Subcutaneous abdominal adipose tissue (tissue), 5 donors: Measurements from ENCODE around the gene PRMT7.

Experiments
- H3K27ac ChIP-seq: one replicate; pipeline ENCODE4 v1.7.0; 2013; ENCODE audit warnings: low read depth, mild to moderate bottlenecking, inconsistent platforms, low read length, moderate library complexity
- H3K27me3 ChIP-seq, 5 donors: one replicate each; pipeline ENCODE4 v1.7.0; 2013; ENCODE audit warnings: low read length in 5 of 5, inconsistent platforms in 1 of 5; ENCODE audit not compliant: control insufficient read depth in 5 of 5, insufficient read depth in 4 of 5
- H3K36me3 ChIP-seq, 5 donors: one replicate each; pipeline ENCODE4 v1.7.0; 2013; ENCODE audit warnings: low read length in 5 of 5; ENCODE audit not compliant: control insufficient read depth in 5 of 5, insufficient read depth in 5 of 5
- H3K4me1 ChIP-seq, 5 donors: one replicate each; pipeline ENCODE4 v1.7.0; 2013; ENCODE audit warnings: low read length in 5 of 5, mild to moderate bottlenecking in 3 of 5, moderate library complexity in 1 of 5; ENCODE audit not compliant: control insufficient read depth in 5 of 5, insufficient read depth in 5 of 5
- H3K4me3 ChIP-seq, 5 donors: one replicate each; pipeline ENCODE4 v1.7.0; 2013; ENCODE audit warnings: low read length in 5 of 5, low read depth in 1 of 5
- H3K9ac ChIP-seq, 5 donors: one replicate each; pipeline ENCODE4 v1.7.0; 2013; ENCODE audit warnings: low read length in 5 of 5, mild to moderate bottlenecking in 4 of 5, moderate library complexity in 3 of 5
- H3K9me3 ChIP-seq, 5 donors: one replicate each; pipeline ENCODE4 v1.7.0; 2013; ENCODE audit warnings: low read length in 5 of 5; ENCODE audit not compliant: control insufficient read depth in 5 of 5
- donor health status: healthy.
- donor health status: healthy.
- donor health status: healthy.
- donor health status: healthy.
- donor health status: healthy.

The PRMT7 gene

GRCh38 chr16:68371706-68372380, 61.0 kb downstream of the PRMT7 start:
- no peaks in the 10 kb centered on the region for H3K9me3 ChIP-seq
- H3K27me3 ChIP-seq: peaks cover 0 to 11% (median 7%) of the 10 kb centered on the region in 5 donors
- H3K36me3 ChIP-seq: no peaks in the 10 kb centered on the region

DNA sequence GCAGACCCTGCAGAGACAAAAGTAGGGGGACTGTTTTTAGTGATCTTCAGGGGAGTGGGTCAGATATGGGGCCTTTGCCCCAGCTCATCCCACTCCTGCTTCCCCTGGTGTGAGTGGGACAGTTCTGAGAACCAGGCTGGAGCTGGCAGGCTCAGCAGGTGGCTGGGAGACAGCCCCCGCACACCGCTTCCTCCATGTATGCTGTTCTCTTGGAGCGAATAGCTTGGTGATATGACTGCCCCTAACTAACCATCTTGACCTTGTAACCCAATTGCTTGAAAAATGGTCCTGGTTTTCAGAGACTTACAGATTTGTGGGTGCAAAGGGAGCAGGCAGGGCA, 61.5 kb downstream of the PRMT7 start:
- Histone ChIP-seq H3K27me3 (peaks cover 0 to 11% (median 4%) of the 10 kb centered on the region in 5 donors), H3K4me3 (no peak overlapping the region), H3K4me1 (peaks cover 0 to 15% (median 0%) of the 10 kb centered on the region in 5 donors), H3K9ac (no peak overlapping the region), H3K27ac (no peak overlapping the region), H3K9me3 (no peaks in the 10 kb centered on the region), H3K36me3 (no peaks in the 10 kb centered on the region)

More at GRCh38 chr16:68371706-68372380, 61.0 kb downstream of the PRMT7 start:
- Histone ChIP-seq H3K9ac (no peak overlapping the region), H3K4me3 (no peak overlapping the region), H3K27ac (no peak overlapping the region), H3K4me1 (peaks cover 0 to 10% (median 0%) of the 10 kb centered on the region in 5 donors)

DNA sequence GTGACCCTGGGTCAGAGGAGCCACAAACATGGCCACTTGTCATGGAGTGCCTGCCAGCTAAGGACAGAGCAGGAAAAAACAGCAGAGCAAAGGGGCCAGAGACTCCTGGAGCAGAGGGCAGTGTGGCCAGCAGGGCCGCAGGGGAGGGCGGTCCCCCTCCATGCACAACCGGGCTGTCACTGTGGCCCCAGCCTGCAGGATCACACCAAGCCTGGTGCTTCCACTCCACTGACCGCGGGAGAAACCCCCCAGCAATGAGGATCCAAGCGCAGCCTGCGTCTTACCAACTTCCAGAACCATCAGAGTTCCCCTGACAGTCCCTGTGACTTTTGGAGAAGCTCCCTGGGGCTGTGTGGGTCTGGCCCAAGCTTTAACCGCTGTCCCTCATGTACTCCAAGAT, 62.0 kb downstream of the PRMT7 start:
- peaks cover 0 to 20% (median 0%) of the 10 kb centered on the region in 5 donors for H3K4me1 ChIP-seq
- no peaks in the 10 kb centered on the region for H3K9me3 ChIP-seq
- H3K27ac ChIP-seq: no peak overlapping the region
- no peak overlapping the region for H3K9ac ChIP-seq
- H3K27me3 ChIP-seq: peaks cover 0 to 10% (median 3%) of the 10 kb centered on the region in 5 donors
- no peak overlapping the region for H3K4me3 ChIP-seq
- no peaks in the 10 kb centered on the region for H3K36me3 ChIP-seq

GRCh38 chr16:68373528-68374245, 62.9 kb downstream of the PRMT7 start:
- H3K4me1 ChIP-seq: peaks cover 0 to 25% (median 0%) of the 10 kb centered on the region in 5 donors
- H3K9ac ChIP-seq: no peak overlapping the region
- peaks cover 0 to 5% (median 0%) of the 10 kb centered on the region in 5 donors for H3K27me3 ChIP-seq
- H3K4me3 ChIP-seq: no peak overlapping the region
- no peak overlapping the region for H3K27ac ChIP-seq
- no peaks in the 10 kb centered on the region for H3K9me3 ChIP-seq
- no peaks in the 10 kb centered on the region for H3K36me3 ChIP-seq

DNA sequence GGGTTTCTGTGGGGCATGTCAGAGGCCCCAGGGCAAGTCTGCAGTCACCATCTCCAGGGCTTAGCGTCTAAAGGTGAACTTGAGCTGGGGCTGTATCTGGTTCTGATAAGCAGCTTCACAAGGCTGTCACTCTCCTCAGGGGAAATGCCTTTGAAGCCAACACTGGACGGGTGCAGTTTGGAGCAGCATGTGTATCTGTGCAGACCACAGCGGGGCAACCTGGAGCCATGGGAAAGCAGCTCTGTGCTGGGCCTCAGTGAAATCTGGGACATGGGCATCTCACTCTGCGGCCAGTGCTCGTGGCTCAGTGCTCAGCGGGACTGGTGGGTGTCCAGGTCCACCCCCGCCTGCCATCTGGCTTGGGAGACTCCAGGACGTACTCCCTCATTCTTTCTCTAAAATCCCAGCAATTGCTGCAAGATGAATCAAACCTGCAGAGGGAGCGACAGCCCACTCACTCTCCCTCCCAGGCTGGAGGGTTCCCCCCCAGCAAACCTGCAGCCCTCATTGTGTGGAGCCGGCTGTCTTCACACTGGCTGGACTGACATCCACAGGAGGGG, 63.5 kb downstream of the PRMT7 start:
- Histone ChIP-seq H3K4me1 (peaks cover 0 to 25% (median 0%) of the 10 kb centered on the region in 5 donors), H3K27me3 (peaks cover 0 to 5% (median 0%) of the 10 kb centered on the region in 5 donors), H3K9ac (no peak overlapping the region), H3K27ac (no peak overlapping the region), H3K36me3 (no peaks in the 10 kb centered on the region), H3K9me3 (no peaks in the 10 kb centered on the region), H3K4me3 (no peak overlapping the region)

GRCh38 chr16:68374961-68375660, 64.3 kb downstream of the PRMT7 start:
- H3K27me3 ChIP-seq: peaks cover 0 to 5% (median 0%) of the 10 kb centered on the region in 5 donors
- no peak overlapping the region for H3K4me3 ChIP-seq
- no peak overlapping the region for H3K9ac ChIP-seq
- peaks cover 0 to 25% (median 0%) of the 10 kb centered on the region in 5 donors for H3K4me1 ChIP-seq
- no peak overlapping the region for H3K27ac ChIP-seq
- H3K36me3 ChIP-seq: no peaks in the 10 kb centered on the region
- no peaks in the 10 kb centered on the region for H3K9me3 ChIP-seq

GRCh38 chr16:68375801-68376536, 65.2 kb downstream of the PRMT7 start:
- peaks cover 0 to 23% (median 0%) of the 10 kb centered on the region in 5 donors for H3K4me1 ChIP-seq

GRCh38 chr16:68376590-68376989, 65.8 kb downstream of the PRMT7 start:
- no peaks in the 10 kb centered on the region for H3K9me3 ChIP-seq
- no peak overlapping the region for H3K27ac ChIP-seq
- no peak overlapping the region for H3K4me3 ChIP-seq
- no peaks in the 10 kb centered on the region for H3K36me3 ChIP-seq
- H3K27me3 ChIP-seq: peaks cover 0 to 5% (median 0%) of the 10 kb centered on the region in 5 donors
- peaks cover 0 to 23% (median 0%) of the 10 kb centered on the region in 5 donors for H3K4me1 ChIP-seq
- no peak overlapping the region for H3K9ac ChIP-seq

More at GRCh38 chr16:68375801-68376536, 65.2 kb downstream of the PRMT7 start:
- H3K36me3 ChIP-seq: no peaks in the 10 kb centered on the region
- H3K9ac ChIP-seq: no peak overlapping the region
- peaks cover 0 to 5% (median 0%) of the 10 kb centered on the region in 5 donors for H3K27me3 ChIP-seq
- no peak overlapping the region for H3K27ac ChIP-seq
- no peak overlapping the region for H3K4me3 ChIP-seq
- H3K9me3 ChIP-seq: no peaks in the 10 kb centered on the region

GRCh38 chr16:68377221-68377620, 66.4 kb downstream of the PRMT7 start:
- Histone ChIP-seq H3K27ac (no peak overlapping the region), H3K27me3 (peaks cover 0 to 5% (median 0%) of the 10 kb centered on the region in 5 donors), H3K4me1 (peaks cover 0 to 23% (median 0%) of the 10 kb centered on the region in 5 donors), H3K36me3 (no peaks in the 10 kb centered on the region), H3K4me3 (no peak overlapping the region), H3K9ac (no peak overlapping the region), H3K9me3 (no peaks in the 10 kb centered on the region)
